ENCODE data around the gene SIPA1L3.
"Not testable (repeated sequence)": the region's sequence is repeated elsewhere in the genome, so short reads cannot be mapped to it uniquely, and the experiment has no call there.

The SIPA1L3 gene

DNA sequence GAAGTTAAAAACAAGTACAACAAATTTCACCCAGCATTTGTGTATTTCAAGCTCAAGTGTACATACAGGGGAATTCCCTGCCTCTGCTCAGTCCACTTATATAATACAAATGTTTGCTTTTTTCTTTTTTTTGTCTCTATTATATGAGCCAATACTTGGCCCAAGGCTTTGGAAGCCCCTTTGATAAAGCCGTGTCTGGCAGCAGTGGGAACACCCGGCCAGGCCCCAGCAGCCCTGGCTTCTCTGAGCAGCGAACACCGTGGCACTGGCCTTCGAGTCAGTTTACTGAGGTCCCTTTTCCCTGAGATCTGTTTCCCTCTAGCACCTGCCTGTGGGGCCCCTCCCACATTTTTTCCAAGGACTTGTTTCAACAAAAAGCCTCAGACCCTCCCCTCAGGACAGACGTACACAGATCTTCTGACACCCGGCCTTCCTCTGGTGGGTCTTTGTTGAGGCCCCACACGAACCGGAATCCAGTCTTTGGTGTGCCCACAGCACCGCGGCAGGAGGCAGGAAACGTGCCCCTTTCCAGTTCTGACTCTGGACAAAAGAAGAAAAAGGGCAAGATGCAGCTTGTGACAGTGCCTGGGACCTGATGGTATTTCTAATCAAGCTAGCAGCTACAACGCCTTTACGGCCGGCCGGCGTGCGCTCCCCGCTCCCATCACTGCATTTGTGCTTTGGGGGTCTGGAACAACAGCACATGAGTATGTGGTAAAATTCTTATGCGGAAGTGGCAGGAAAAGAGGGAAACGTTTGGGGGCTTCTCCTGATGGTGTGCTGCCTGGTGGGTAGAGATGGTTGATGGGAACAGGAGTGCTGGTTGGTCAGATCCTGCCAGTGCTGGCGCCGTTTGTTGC lies 13.8 kb downstream of the SIPA1L3 start:
- DNase-seq: no peak

DNA sequence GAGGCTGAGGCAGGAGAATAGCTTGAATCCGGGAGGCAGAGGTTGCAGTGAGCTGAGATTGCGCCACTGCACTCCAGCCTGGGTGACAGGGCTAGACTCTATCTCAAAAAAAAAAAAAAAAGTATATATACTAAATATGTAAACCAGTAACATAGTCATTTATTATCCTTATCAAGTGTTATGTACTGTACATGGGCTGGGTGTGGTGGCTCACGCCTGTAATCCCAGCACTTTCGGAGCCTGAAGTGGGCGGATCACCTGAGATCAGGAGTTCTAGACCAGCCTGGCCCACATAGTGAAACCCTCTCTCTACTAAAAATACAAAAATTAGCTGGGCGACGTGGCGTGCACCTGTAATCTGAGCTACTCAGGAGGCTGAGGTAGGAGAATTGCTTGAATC lies 17.6 kb downstream of the SIPA1L3 start:
- DNase-seq: not testable (repeated sequence)

DNA sequence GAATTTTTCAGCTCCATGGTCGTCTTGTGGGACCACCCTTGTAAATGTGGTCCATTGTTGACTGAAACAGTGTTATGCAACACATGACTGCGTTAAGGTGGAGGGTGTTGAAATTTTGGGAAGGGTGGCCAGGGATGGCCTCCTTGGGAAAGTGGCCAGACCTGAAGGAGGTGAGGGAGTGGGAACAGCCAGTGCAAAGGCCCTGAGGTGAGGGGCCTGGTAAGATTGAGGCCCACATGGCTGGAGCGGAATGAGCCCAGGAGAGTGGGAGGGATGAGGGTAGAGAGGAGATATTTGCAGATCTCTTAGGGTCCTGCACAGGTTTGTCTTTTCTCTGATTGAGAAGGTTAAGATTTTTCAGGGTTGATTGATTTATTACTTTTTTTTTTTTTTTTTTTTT lies 18.2 kb downstream of the SIPA1L3 start:
- DNase-seq: no peak

DNA sequence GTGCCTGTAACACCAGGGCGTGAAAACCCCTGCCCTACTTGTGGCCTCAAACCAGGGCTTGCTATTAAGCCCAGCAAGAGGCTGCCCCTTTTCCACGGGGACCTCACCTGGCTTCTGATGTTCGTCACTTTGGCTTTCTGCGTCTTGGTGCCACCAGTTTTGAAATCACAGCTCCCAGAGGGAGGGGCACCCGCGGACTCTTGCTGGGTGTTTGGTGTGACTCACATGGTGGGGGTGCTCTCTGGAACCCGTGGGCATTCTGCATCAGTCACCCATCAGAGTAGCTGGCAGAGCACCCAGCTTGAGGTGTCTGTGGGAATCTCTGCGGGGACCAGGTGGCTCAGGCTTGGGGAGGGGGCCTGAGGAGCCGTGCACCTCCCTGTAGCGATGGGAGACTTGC lies 19.2 kb downstream of the SIPA1L3 start:
- DNase-seq: no peak

DNA sequence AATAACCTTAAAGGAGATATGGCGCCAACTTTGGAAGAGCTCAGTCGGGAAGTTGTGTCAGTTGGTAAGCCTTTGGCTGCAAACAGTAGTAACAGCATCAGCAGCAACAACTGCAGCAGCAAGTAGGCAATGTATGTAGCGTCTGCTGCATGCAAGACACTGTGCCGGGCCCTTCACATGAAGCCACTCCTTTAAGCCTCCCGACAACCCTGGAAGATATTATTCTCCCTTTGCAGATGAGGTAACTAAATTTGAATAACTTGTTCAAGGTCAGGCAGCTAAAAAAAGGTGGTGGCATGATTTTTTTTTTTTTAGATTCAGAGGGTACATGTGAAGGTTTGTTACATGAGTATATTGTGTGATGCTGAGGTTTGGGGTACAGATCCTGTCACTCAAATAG lies 19.7 kb downstream of the SIPA1L3 start:
- DNase-seq: no peak

DNA sequence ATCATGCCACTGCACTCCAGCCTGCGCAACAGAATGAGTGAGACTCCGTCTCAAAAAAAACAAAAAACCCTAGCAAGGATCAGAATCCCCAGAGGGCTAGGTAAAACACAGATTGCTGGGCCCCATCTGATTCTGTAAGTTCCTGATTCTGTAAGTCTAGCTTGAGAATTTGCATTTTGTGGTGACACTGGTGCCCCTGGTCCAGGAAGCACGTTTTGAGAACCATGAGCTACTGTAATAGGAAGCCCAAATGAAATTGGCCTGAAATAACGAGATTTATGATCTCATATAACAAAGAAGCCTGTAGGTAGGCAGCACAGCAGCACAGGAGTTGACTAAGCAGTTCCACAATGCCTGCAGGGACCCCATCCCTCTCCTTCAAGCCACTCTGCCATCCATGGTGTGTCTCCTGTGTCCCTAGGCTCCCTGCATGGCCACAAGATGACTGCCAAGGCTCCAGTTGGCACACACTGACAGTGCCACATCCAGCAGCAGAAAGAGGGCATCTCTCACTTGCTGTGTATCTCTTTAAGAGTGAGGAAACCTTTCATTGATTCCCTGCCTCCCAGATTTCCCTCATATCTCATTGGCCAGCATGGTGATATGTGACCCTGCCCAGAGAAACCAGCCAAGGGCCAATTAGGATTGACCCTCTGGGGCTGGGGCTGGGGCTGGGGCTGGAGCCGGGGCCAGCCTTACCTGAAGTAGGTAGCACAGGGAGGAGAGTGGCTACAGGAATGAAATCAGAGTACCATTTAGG lies 21.7 kb downstream of the SIPA1L3 start:
- DNase-seq: no peak

DNA sequence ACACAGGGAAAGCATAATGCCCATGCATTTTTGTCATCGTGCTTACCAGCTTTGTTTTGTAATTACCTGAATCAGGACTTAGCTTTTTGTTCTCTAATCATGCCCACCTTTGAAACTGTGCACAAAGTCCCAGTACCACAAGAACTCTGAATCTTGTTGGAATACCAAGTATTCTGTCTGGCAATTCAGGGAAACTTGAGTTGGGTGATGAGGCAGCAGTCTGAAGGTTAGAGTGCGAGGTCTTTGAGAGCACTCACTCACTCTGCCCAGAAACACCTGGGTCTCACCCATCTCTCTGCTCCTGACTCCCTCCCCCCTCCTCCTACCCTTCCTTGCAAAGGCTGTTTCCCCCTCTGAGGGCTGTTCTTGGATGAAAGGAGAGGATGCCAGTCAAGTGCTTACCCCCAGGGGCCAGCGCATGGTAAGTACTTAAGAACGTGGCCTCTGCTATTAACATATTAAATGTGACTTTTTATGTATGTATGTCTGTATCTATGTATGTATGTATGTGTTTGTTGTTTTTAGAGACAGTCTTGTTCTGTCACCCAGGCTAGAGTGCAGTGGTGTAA lies 22.4 kb downstream of the SIPA1L3 start:
- no peak for DNase-seq

DNA sequence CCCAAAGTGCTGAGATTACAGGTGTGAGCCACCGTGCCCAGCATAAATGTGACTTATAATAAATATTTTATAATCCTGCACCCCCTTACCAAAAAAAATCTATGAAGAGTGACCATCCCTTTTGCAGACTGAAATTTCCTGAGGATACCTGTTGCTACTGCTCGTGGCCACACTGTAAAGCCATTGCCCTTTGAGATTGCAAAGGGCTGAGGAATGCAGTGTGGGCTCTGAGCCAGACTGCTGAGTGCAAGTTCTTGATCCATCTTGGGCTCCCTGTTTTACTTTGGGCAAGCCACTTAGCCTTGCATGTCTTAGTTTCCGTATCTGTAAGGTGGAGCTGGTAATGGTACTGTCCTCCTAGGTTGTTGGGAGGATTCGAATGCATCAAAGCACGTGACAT lies 23.4 kb downstream of the SIPA1L3 start:
- DNase-seq: no peak

DNA sequence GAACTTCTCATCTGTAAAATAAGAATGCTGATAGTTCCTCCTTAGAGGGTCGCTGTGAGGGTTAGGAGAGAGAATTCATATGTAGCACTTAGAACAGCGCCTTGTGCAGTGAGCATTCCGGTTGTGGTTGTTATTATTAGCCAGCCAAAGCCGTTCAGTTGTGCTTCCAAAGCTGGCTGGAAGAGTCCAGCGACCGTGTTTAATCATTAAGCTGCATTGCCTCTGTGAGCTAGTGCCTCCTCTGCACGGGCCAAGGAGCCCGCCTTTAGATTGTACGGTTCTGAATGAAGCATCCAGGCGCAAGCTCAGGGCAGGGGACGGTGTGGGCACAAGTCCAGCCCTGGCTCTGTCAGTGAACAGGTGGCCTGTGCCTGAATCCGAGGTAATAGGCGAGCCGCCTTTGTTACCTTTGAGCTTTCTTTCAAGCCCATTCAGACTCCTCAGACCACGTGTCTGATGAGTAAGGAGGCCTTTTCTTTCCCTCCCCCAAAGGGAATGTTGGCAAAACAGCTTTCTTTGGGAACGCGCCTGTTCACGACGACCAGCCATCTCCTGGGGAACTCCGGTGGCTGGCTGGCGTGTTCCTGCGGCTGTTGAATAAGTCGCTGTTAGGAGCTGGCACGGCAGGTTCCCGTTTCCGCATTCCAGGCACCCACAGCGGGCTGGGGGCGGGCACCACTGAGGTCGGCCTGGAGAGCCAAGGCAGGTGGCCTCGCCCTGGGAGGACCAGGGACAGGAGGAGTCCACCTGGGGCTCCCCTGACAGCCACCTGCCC lies 25.1 kb downstream of the SIPA1L3 start:
- DNase-seq: no peak

DNA sequence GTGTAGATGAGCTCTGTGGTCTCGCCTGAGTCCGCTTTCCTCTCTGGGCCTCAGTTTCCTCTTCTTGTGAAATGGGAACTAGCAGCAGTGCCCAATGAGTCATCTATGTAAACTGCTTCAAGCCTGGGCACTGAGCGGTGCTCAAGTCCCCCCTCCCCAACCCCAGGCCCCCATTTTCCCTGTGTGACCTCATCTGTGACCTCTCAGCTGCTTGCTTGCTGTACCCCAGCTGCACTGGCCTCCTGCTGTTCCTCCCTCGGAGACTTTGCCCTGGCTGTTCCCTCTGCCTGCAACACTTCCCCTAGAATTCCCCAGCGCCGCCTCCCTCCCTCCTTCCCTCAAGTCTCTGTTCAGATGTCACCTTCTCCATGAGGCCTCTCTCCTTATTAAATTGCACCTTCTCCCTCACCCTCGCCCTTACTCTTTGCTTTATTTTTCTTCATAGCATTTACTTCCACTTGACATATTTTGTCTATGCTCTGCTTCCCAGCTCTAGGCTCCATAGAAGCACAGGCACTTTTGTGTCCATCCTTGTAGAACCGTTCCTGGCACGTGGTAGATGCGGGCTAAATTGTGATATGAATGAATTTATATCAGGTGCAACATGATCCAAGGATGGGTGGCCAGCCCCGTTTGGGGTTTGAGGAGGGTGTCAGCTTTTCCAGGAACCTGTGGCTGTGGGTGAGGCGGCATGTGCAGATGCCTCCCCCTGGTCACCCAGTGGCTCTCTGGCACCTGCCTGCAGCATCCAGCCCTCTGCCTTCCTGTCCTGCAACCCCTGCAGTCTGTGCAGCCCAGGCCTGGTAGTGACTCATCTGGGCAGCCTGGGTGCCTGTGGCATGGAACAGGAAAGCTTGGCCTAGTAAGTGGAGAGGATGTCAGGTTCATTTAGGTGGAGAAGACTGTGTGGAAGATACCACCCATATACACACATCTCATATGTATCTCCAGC lies 26.3 kb downstream of the SIPA1L3 start:
- no peak for DNase-seq

DNA sequence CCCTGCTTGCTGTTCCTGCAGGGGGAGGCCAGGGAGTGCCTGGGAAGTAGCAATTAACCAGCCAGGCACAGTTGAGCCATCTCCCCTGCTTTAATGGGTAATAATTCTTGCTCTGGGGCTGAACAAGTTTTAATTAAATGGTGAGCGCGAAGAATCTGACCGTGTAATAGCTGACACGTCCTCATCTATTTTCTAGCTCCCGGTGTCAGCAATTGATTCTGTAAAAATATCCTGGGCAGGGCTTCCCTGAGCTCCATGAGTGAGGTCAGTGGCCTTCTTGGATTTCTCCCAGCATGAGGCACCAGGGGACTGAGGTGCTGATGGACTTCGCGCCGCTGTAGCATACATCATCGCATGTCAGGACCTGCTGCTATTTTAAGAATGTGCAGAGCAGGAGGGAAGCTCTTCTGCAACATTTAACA lies 26.9 kb downstream of the SIPA1L3 start:
- DNase-seq: no peak

DNA sequence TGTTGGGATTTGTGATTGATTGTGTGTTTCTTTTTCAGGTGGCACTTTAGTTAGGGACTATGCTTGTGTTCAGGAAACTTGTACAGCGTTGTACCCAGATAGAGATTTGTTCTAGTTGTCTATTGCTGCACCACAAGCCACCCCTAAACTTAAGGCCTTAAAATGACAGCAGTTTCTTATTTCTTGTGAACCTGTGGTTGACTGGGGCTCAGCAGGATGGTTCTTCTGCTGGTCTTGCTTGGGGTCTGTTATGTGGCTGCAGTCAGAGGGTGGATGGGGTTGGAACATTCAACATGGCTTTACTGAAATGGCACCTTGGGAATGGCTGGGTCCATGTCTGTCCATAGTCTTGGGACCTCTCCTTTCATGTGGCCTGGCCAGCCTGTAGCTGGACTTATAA lies 28.3 kb downstream of the SIPA1L3 start:
- no peak for DNase-seq

DNA sequence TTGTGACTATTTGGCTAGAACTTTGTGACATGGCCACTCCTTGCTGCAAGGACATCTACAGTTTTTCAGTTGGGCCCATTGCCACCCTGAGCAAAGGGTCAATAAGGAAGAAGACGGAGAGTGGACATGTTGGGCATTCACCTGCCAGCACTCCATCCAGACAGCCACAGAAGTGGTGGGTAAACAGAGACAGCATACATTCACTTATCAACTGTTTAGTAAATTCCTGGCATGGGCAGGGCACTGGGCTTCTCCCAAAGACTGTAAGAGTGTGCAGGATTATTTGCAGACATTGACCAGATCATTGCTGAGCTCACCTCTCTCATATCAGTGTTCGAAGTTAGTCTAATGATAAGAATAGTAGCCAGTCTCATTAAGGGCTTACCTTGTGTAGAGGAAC lies 29.2 kb downstream of the SIPA1L3 start:
- no peak for DNase-seq

DNA sequence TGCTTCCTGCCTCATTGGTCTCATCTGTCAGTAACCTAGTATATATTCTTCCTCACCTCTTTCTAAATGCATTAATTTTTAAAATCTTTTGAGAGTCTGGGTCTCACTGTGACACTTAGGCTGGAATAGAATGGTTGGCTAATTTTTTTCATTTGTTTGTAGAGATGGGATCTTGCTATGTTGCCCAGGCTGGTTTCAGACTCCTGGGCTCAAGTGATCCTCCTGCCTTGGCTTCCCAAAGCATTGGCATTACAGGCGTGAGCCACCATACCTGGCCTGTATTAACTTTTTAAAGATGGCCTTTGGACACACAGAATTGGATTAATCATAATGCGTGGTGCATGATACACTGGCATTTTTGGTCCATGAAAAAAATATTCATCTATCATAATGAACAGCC lies 29.9 kb downstream of the SIPA1L3 start:
- no peak for DNase-seq

DNA sequence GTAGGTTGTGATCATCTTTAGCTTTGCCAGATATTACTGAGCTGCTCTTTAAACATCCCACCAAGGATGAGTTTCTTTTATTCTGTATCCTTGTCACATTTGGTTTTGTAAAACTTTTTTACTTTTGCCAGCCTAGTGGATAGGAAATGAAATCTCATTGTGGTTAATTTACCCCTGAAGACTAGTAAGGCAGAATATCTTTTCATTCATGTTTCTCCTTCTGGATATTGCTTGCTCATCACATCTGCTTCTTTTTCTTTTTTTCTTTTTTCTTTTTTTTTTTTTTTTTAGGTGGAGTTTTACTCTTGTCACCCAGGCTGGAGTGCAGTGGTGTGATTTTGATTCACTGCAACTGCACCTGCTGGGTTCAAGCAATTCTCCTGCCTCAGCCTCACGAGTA lies 31.3 kb downstream of the SIPA1L3 start:
- no peak for DNase-seq

DNA sequence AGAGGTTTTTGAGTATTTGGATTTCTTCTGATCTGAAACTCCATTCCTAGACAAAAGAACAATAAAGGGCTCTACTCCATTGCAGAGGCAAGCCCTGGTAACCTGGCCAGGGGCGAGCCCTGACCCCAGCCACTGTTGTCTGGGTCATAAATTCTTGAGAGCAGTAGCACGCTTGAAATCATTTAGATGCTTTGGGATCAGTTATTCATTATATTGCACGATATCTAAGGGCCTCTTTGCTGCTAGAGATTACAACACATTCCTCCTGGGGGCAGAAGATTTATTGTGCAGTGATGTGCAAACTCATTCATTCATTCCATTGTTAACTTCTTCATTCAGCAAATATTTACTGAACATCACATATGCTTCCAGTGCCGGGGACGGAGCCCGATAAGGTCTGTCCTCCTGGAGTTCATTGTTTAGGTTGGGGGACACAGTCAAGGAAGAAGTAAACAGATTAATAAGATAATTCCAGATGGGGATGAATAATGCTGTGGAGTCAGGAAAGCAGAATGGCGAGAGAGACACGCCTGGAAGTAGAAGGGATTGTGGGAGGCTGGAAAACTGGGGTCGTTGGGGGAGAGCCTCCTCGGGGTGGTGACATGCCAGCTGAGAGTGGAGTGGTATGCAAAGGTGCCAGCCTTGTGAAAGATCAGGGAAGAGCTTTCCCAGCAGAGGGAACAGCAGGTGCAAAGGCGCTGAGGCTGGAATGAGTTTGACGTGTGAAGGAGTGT lies 34.9 kb downstream of the SIPA1L3 start:
- no peak for DNase-seq

DNA sequence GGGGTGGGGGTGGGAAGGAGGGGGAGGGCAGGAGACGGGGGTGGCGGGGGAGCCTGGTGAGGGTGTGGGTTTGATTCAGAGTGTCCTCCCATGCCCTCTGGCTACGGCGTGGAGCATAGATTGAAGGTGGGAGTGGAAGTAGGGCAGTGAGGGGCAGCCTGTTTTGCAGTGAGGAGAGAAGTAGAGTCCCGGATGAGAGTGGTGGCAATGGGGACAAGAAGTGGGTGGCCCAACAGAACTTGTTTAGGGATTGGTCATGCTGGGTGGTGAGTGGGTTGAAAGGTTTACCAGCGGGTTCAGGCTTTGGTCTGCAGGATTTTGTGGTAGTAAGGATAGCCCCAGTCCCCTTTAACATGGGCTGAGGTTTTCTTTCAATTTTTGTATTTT lies 35.5 kb downstream of the SIPA1L3 start:
- DNase-seq: no peak

DNA sequence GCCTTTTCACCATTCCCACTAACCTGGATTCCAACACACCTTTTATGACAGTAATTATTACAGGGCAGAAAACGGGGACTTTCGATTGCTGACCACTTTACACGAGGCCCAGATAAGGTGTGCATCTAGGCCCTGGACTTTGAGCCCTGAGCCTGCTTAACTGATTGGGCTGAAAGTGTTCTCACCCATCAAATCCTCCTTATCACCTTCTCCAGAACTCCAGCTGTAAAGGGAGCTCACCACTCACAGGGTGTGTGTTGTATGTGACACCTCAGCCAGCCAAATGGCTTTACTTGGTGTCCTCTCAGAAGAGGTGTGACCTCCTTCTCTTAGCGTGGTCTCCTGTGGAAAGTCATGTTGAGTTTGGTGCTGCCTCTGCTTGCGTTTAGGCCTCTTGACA lies 36.5 kb downstream of the SIPA1L3 start:
- DNase-seq: no peak

DNA sequence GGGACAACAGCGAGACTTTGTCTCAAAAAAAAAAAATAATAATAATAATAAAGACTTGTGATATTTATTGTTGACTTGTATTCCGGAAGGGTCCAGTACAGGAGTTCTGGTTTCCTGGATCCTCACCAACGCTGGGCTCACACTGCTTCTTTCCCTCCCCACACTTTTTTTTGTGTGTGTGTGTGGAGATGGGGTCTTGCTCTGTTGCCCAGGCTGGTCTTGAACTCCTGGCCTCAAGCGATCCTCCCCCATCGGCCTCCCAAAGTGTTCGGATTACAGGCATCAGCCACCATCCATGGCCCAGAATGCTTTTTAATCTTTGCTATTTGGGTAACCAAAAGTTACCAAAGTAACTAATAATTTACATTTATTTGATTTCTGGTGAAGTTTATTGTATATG lies 39.1 kb downstream of the SIPA1L3 start:
- no peak for DNase-seq

DNA sequence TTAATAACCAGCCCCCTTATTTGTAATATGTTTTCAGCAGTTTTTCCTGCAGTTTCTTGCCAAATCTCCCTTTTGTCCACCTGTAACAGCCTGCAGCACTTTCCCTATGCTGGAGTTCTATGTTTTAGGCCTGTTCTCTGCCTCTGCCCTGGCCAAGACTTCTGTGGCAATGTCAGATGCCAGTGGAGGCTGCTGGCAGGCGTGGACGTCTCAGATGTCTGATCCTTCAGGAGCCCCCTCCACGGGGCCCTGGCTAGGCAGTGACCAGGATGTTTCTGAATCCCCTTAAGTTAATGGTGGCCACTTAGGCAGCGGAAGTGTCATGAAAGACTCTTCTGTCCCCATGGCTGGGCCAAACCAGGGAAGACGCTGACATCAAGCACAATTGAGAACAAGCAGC lies 40.8 kb downstream of the SIPA1L3 start:
- DNase-seq: no peak

DNA sequence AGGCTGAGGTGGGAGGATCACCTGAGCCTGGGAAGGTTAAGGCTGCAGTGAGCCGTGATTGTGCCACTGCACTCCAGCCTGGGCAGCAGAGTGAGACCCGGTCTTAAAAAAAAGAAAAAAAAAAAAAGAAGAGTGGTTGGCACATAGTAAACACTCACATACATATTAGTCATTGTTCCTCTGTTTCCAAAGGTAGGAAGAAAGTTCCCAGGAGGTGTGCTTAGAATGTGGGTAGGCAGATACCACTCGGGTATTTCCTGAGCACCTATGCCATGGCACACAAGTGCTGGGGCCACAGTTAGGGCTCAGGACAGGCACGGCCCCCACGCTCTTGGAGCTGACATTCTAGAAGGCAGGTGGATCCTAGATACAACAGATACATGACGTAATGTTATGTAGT lies 41.4 kb downstream of the SIPA1L3 start:
- DNase-seq: no peak
